CD1c-positive myeloid dendritic cell (primary cell): ENCODE results near the gene SLC37A3.
"Not testable (repeated sequence)": the region's sequence is repeated elsewhere in the genome, so short reads cannot be mapped to it uniquely, and the experiment has no call there.

ENCODE experiments used
- DNase-seq: peaks from one replicate; pipeline ENCODE4 v3.0.0-alpha.2; 2016; ENCODE audit errors: extremely low spot score

SLC37A3 gene

DNA sequence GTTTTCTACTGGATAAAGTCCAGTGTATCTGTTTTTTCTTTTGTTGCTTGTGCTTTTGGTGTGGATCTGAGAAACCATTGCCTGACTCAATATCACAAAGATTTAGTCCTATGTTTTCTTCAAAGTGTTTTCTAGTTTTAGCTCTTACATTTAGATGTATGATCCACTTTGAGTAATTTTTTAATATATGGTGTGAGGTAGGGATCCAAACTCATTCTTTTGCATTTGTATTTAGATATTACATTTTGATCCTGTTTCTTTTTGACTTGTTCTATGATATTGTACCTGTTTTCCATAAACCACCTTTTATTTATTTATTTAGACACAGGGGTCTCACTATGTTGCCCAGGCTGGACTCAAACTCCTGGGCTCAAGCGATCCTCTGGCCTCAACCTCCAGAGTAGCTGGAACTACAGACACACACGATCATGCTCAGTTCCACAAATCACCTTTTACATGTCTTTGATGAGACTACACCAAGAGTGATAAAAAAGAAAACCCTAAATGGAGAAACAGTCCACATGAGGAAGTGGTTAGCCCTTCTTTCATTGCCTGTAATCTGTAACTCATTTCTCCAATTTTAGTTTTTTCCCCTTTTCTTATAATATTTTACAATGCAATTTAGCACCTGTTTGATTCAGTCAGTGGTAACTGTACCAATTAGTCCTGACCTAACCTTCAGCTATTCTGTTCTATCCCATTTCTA, 86.0 kb downstream of the SLC37A3 start:
- DNase-seq = peak; percentile 58

DNA sequence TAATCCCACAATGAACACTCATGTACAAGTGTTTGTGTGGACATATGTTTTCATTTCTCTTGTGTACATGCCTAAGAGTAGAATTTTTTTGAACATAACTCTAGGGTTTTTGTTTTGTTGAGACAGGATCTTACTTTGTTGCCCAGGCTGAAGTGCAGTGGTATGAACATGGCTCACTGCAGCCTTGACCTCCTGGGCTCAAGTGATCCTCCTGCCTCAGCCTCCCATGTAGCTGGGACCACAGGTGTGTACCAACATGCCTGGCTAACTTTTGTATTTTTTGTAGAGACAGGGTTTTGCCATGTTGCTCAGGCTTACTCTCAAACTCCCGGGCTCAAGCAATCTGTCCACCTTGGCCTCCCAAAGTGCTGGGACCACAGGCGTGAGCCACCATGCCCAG, 87.2 kb downstream of the SLC37A3 start:
- DNase-seq = not testable (repeated sequence)

DNA sequence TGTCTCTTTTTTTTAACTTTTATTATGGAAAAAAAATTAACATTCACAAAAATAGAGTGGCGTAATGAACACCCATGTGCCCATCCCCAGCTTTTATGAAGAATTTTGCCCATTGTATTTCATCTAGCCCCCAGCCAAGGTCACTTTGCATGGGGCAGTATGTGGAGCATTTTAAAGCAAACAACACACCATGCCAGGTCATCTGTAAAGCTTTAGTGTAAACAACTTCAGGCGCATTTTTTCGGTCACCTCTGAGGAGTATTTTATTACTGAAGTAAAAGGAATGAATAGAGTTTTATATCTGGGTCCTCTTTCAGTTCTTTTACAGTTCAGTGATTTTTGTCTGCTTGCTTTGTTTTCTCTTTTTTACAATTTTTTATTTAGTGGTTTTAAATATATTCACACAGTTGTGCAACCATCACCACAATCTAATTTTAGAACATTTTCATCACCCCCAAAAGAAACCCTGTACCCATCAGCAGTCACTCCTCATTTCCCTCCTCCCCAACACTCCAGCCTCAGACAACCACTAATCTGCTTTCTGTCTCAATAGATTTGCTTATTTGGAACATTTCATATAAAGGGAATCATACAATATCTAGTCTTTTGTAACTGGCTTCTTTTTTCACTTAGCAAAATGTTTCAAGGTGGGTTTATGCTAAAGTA, 87.9 kb downstream of the SLC37A3 start:
- no peak for DNase-seq

DNA sequence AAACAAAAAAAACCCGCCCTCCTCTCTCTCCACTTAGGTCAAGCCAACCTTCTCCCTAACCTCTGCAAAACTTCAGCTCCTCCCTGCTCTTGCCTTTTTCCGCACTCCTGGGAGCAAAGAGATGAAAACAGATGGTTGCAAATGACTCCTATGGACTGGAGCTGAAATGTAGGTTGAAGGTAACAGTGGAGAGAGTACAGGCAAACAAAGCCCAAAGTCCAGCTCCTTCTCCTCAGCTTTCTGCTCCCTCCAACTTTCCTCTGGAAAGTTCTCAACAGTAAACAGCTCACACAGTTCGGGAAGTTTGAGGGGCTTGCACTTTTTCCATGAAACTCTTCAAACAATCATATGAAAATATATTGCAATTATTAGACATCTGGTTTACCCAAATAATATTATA, 90.3 kb downstream of the SLC37A3 start:
- DNase-seq = no peak

- peak; percentile 43 for DNase-seq
Measured at GRCh38 chr7:140304191-140304799, 94.0 kb downstream of the SLC37A3 start.

- peak; percentile 41 for DNase-seq
Measured at GRCh38 chr7:140300243-140301136, 97.8 kb downstream of the SLC37A3 start.

DNA sequence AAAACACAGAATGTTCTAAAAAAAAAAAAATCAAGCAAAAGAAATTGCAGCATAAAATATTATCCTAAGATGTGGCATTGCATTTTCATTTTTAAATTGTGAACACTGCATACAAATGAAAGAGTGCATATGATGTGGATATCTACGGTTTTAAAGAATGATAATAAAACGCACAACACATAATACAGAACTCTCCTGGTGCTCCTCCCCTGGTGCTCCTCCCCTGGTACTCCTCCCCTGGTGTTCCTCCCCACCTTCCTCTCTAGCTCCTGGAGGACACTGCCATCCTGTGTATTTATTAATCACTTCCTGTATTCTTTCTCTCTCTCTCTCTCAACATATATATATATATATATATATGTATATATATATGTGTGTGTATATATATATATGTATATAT, 100.1 kb downstream of the SLC37A3 start:
- no peak for DNase-seq

DNA sequence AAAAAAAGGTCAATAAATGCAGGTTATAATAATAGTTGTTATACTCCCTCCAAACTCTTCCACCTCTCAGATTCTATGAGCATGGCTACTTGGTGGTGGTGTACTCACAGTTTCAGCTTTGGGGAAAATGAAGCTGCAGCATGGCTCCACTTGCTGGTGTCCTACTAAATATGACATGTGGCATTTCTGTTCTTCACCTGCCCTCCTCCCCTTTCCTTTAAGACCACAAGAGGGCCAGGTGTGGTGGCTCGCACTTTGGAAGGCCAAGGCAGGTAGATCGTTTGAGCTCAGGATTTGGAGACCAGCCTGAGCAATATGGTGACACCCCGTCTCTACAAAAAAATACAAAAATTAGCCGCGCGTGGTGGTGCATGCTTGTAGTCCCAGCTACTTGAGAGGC, 101.1 kb downstream of the SLC37A3 start:
- DNase-seq = no peak

- no peak for DNase-seq
Measured at GRCh38 chr7:140295224-140295738, 103.0 kb downstream of the SLC37A3 start.

- DNase-seq = peak; percentile 35
Measured at GRCh38 chr7:140294454-140294853, 103.9 kb downstream of the SLC37A3 start.

DNA sequence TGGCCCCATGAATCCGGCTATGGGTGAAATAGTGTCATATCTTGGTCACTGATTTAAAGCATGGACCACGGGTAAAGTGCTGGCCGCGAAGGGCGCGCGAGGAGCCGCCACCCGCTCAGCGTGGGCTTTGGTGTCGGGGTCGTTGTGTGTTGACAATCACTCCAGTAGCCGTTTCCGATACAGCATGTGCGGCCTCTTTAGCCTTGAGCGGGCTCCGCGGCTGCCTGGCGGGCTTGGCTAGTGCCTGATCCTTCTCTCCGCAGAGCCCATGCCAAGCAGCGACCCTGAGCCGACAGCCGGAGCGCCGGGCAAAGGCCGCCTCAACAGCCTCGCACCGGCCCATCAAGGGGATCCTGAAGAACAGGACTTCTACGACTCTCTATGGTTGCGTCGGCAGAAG, 105.9 kb downstream of the SLC37A3 start:
- no peak for DNase-seq

DNA sequence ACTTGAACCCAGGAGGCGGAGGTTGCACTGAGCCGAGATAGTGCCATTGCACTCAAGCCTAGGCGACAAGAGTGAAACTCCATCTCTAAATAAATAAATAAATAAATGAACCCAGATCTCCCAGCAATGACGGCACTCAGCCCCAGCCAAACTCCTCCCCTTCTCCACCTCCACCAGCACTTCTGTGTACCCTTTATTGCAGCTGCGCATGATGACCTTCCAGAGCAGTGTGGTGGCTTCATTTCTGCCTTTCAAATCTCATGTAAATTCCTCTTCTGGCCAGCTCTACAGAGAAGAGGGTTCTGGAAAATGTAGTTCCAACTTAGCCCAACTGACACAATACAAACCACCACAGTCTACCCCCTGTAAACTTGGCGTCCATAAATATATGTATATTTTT, 108.5 kb downstream of the SLC37A3 start:
- no peak for DNase-seq

DNA sequence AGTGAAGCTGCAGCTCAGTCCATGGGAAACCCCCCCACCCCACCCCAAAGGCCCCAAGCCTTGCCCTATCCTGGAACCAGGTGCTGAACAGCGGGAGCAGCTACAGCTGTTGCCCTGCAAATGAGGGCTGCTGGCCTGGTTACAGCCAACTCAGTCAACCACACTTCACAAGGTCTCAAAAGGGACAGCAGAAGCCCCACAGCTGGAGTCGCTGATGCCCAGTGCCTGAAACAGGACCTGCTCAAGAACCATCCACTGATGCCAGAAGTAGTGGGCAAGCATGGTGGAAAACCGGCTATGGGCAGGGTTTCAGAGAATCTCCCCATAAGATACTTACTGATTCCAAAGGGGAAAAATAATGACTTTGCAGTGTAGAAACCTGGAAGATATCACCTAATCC, 110.3 kb downstream of the SLC37A3 start:
- no peak for DNase-seq

DNA sequence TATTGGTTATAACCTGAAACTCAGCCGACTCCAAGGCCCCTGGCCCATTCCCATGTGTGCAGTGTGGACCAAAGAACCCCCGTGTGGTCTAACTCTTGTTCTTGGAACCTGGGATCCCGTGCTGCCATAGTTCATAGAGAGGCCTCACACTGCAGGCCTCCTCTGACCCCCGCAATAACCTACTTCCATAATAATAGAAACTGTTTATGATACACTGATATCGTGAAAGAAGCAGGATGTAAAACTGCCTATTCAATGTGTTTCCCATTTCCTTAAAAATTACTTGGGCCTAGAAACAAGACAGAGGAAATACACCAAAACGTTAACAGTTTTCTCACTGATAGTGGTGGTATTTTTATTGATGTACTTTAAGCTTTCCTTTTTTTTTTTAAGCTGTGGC, 112.4 kb downstream of the SLC37A3 start:
- DNase-seq = peak; percentile 44

DNA sequence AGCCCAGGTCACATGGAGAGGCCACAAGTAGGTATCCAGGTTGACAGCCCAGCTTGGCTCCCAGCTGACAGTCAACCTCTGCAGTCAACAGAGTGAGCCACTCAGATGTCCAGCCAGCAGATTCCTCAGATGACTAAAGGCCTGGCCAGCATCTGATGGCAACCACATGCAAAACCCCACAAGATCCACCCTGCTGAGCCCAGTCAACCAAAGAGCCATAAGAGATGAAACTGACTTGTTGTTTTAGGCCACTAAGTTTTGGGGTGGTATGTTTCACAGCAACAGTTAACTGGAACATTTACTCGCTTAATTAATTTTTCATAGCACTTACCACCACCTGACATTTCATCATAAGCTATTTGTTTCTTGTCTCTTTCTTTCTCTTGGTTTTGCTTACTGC, 114.3 kb downstream of the SLC37A3 start:
- no peak for DNase-seq
